Mesothelial cell of epicardium (in vitro differentiated cells): ENCODE measurements around the gene APP. TPM values are rescaled to one million over a fixed set of nuclear protein-coding genes. Genes with fewer than 3 reads are reported as not detected.

Experiments
- DNase-seq, 2 experiments: peaks; one replicate each; pipeline ENCODE4 v3.0.0; 2021; ENCODE audit warnings: low spot score in 2 of 2; ENCODE audit not compliant: unreplicated experiment in 2 of 2
- H3K27ac Mint-ChIP-seq: 2 replicates; pipeline ENCODE4 v1.8.0; 2021; ENCODE audit warnings: mixed read lengths
- H3K27me3 Mint-ChIP-seq: 2 replicates; pipeline ENCODE4 v1.8.0; 2021; ENCODE audit warnings: low read depth, mixed read lengths
- H3K36me3 Mint-ChIP-seq: 2 replicates; pipeline ENCODE4 v1.8.0; 2021; ENCODE audit warnings: mixed read lengths
- H3K4me1 Mint-ChIP-seq: 2 replicates; pipeline ENCODE4 v1.8.0; 2021; ENCODE audit warnings: mixed read lengths
- H3K4me3 Mint-ChIP-seq: 2 replicates; pipeline ENCODE4 v1.8.0; 2021; ENCODE audit warnings: mild to moderate bottlenecking, moderate library complexity, mixed read lengths
- H3K9me3 Mint-ChIP-seq: 2 replicates; pipeline ENCODE4 v1.8.0; 2021; ENCODE audit warnings: mixed read lengths
- total RNA-seq: library from RNA; stranded (reverse); gene quantifications from 3 replicates; pipeline ENCODE4 v1.2.1, GENCODE V29; 2021
- TF ChIP-seq, protein P1 (sequence below): fragments of 200-600 bp; sonication (generic); IDR thresholded peaks from one replicate; pipeline ENCODE4 v1.5.0; 2021; ENCODE audit warnings: antibody characterized with exemption; ENCODE audit not compliant: unreplicated experiment

Gene APP
- total RNA-seq, 1 donor from 2014 or later, result 495 TPM

DNA sequence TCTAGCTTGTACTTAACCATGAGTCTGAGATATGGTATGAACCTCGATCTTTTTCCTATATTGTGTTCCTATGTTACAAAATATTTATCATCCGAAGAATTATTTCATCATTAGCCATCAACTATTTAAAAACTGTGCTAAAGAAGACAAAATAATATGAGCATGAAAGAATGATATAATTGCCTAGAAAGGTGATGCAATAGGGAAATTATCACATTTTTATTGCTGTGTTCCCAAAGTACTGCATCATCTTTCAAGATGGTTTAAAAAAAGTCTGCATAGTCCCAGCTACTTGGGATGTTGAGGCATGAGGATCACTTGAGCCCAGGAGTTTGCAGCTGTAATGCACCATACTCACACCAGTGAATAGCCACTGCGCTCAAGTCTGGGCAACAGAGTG lies 126.7 kb downstream of the APP start:
- no peak overlapping the region for H3K27ac Mint-ChIP-seq
- TF ChIP-seq, protein P1, sequence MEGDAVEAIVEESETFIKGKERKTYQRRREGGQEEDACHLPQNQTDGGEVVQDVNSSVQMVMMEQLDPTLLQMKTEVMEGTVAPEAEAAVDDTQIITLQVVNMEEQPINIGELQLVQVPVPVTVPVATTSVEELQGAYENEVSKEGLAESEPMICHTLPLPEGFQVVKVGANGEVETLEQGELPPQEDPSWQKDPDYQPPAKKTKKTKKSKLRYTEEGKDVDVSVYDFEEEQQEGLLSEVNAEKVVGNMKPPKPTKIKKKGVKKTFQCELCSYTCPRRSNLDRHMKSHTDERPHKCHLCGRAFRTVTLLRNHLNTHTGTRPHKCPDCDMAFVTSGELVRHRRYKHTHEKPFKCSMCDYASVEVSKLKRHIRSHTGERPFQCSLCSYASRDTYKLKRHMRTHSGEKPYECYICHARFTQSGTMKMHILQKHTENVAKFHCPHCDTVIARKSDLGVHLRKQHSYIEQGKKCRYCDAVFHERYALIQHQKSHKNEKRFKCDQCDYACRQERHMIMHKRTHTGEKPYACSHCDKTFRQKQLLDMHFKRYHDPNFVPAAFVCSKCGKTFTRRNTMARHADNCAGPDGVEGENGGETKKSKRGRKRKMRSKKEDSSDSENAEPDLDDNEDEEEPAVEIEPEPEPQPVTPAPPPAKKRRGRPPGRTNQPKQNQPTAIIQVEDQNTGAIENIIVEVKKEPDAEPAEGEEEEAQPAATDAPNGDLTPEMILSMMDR, result no peak
- peaks cover 35% of the 10 kb centered on the region for H3K36me3 Mint-ChIP-seq
- DNase-seq, result no peak
- H3K9me3 Mint-ChIP-seq, result peaks cover 10% of the 10 kb centered on the region
- H3K4me3 Mint-ChIP-seq, result no peak overlapping the region
- H3K27me3 Mint-ChIP-seq, result no peaks in the 10 kb centered on the region
- H3K4me1 Mint-ChIP-seq, result peaks cover 6% of the 10 kb centered on the region

GRCh38 chr21:26042181-26042876 lies 128.2 kb downstream of the APP start:
- TF ChIP-seq, protein P1, result no peak
- Mint-ChIP-seq H3K27me3 (no peaks in the 10 kb centered on the region), H3K4me1 (peaks cover 6% of the 10 kb centered on the region), H3K4me3 (no peak overlapping the region), H3K27ac (no peak overlapping the region), H3K36me3 (peaks cover 32% of the 10 kb centered on the region), H3K9me3 (peaks cover 10% of the 10 kb centered on the region)
- DNase-seq, result no peak

DNA sequence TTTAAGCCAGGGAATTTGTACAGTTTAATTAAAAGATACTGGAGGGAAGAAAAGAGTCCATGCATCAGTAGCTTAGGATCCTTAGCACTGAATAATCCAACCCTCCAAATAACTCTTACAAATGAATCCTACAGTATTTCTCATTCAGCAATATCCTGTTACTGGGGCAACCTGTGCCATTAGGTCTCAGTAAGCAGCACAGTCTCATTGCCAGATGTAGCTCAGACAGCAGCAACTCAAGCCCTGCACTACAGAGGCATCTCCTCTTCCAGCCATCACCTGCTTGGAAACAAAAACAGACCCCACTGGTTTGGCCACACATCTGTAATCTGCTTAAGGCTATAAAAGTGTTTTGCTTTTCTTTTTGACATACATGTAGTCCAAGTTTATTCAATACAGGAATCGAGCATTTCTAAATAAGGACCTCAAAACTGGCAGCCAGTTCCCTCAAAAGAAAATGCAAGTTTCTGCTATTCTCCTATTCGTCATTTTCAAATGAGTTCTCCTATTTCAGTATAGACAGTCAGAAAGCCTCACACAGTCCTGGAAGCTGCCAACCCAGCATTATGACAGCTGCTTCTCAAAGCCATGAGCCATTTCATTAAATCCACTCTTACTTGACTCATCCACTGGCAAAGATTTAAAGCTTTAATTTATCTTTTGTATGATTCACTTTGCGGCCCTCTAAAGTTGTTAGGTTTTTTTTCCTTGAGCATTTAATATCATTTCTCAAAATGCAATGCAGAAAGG lies 129.0 kb downstream of the APP start:
- Mint-ChIP-seq H3K27me3 (no peaks in the 10 kb centered on the region), H3K27ac (peak overlapping the region; percentile 30), H3K4me1 (peaks cover 6% of the 10 kb centered on the region), H3K36me3 (peaks cover 33% of the 10 kb centered on the region), H3K4me3 (no peak overlapping the region), H3K9me3 (peaks cover 10% of the 10 kb centered on the region)
- no peak for DNase-seq
- TF ChIP-seq, protein P1, result no peak

GRCh38 chr21:26036916-26037315 lies 133.7 kb downstream of the APP start:
- Mint-ChIP-seq H3K27me3 (no peaks in the 10 kb centered on the region), H3K27ac (no peak overlapping the region), H3K9me3 (no peaks in the 10 kb centered on the region), H3K4me3 (no peak overlapping the region), H3K4me1 (peaks cover 15% of the 10 kb centered on the region), H3K36me3 (peaks cover 23% of the 10 kb centered on the region)
- no peak for DNase-seq
- TF ChIP-seq, protein P1, result no peak

GRCh38 chr21:26032263-26032662 lies 138.3 kb downstream of the APP start:
- DNase-seq, result no peak
- H3K27ac Mint-ChIP-seq, result no peak overlapping the region
- H3K4me3 Mint-ChIP-seq, result no peak overlapping the region
- no peaks in the 10 kb centered on the region for H3K27me3 Mint-ChIP-seq
- TF ChIP-seq, protein P1, result no peak
- no peaks in the 10 kb centered on the region for H3K9me3 Mint-ChIP-seq
- H3K36me3 Mint-ChIP-seq, result peaks cover 35% of the 10 kb centered on the region
- peaks cover 12% of the 10 kb centered on the region for H3K4me1 Mint-ChIP-seq
